IPS-15b (cell line): ENCODE measurements around the gene ZNF627.
"Not testable (repeated sequence)": the region's sequence is repeated elsewhere in the genome, so short reads cannot be mapped to it uniquely, and the experiment has no call there.

Source experiments
- H3K27me3 ChIP-seq: one replicate; pipeline ENCODE4 v1.6.1; 2013; ENCODE audit warnings: low read length; ENCODE audit not compliant: control insufficient read depth, insufficient read depth
- H3K36me3 ChIP-seq: one replicate; pipeline ENCODE4 v1.6.1; 2013; ENCODE audit warnings: low read length; ENCODE audit not compliant: control insufficient read depth, insufficient read depth
- H3K4me1 ChIP-seq: one replicate; pipeline ENCODE4 v1.6.1; 2013; ENCODE audit warnings: mild to moderate bottlenecking, low read length; ENCODE audit not compliant: control insufficient read depth, insufficient read depth
- H3K4me3 ChIP-seq: one replicate; pipeline ENCODE4 v1.5.1; 2013; ENCODE audit warnings: low read depth, low read length
- H3K9ac ChIP-seq: one replicate; pipeline ENCODE4 v1.6.1; 2013; ENCODE audit warnings: low read depth, mild to moderate bottlenecking, low read length
- H3K9me3 ChIP-seq: one replicate; pipeline ENCODE4 v1.6.1; 2013; ENCODE audit warnings: mild to moderate bottlenecking, low read length; ENCODE audit not compliant: control insufficient read depth, insufficient read depth

ZNF627 gene

DNA sequence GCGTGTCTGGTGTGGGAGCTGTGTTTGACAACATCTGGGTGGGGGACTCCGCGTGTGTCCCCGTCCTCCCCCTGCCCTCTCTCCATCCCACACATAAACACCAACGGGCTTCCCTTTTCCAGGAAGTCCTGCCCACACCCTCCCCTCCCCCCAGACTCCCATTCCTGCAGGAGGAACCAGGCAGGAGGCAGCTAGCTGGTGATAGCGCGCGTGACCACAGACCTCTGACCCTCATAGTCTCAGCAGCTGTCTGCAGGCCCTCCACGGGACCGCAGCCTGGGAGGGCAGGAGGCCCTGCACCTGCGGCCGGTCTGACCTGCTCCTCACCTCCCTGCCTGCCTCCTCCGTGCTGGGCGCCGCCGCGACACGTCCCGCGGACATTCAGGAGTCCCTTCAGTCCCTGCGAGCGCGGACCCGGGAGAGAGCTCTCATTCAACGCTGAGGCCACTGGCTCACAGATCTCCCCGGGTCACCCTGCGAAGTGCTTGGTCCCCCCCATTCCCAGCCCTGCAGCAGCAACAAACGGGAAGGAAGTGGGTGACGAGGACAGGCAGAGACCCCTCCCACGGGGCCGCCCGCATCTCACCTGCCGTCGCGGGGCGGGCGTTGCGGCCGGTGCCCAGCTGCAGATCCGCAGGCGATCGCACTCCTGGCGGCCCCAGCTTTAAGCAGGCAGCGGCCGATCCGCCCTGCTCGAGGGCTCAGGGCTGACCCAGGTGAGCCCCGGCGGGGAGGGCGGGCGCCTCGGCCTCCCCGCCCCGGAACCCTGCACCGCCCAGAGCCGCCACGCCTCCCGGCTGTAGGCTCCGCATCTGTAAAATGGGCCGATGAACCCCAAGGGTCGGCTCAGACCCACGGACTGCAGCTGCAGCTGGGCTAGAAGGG, 18.8 kb upstream of the ZNF627 start:
- Histone ChIP-seq H3K27me3 (no peaks in the 10 kb centered on the region), H3K9me3 (no peaks in the 10 kb centered on the region), H3K4me3 (peak overlapping the region; percentile 74), H3K9ac (peak overlapping the region; percentile 65), H3K36me3 (no peaks in the 10 kb centered on the region), H3K4me1 (peaks cover 4% of the 10 kb centered on the region)

DNA sequence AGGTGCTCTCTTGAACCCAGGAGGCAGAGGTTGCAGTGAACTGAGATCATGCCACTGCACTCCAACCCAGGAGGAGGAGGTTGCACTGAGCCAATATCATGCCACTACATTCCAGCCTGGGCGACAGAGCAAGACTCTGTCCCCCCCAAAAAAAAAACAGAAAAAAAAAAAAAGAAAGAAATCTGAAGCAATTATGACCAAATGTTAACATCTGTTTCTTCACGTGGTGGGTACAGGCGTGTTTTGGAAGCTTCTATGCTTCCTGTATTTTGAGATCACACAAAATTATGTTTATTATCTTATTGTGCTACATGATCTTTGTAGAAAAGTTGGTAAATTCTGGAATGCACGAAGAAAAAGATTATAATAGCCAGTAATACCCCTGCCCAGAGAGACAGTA, 17.2 kb upstream of the ZNF627 start:
- Histone ChIP-seq H3K36me3 (no peaks in the 10 kb centered on the region), H3K4me3 (no peak overlapping the region), H3K4me1 (peaks cover 4% of the 10 kb centered on the region), H3K9ac (no peak overlapping the region), H3K9me3 (no peaks in the 10 kb centered on the region), H3K27me3 (no peaks in the 10 kb centered on the region)

- no peak overlapping the region for H3K4me3 ChIP-seq
- no peak overlapping the region for H3K9ac ChIP-seq
- no peaks in the 10 kb centered on the region for H3K27me3 ChIP-seq
- H3K4me1 ChIP-seq = peaks cover 4% of the 10 kb centered on the region
- H3K36me3 ChIP-seq = no peaks in the 10 kb centered on the region
- no peaks in the 10 kb centered on the region for H3K9me3 ChIP-seq
Measured at GRCh38 chr19:11581740-11582139, 15.5 kb upstream of the ZNF627 start.

DNA sequence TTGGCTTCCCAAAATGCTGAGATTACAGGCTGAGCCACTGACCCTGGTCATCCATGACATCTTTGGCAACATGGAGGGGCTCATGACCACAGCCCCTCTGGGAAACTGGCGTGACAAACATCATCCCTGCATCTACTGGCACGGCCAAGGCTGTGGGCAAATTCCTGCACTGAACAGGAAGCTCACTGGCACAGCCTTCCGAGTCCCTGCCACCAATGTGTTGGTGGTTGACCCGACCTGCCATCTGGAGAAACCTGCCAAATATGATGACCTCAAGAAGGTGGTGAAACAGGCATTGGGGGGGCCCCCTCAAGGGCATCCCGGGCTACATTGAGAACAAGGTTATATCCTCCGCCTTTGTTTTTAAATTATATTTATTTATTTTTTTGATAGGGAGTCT, 11.0 kb upstream of the ZNF627 start:
- H3K36me3 ChIP-seq = no peaks in the 10 kb centered on the region
- no peak overlapping the region for H3K9ac ChIP-seq
- H3K4me1 ChIP-seq = peaks cover 2% of the 10 kb centered on the region
- no peaks in the 10 kb centered on the region for H3K27me3 ChIP-seq
- no peak overlapping the region for H3K4me3 ChIP-seq
- H3K9me3 ChIP-seq = no peaks in the 10 kb centered on the region

DNA sequence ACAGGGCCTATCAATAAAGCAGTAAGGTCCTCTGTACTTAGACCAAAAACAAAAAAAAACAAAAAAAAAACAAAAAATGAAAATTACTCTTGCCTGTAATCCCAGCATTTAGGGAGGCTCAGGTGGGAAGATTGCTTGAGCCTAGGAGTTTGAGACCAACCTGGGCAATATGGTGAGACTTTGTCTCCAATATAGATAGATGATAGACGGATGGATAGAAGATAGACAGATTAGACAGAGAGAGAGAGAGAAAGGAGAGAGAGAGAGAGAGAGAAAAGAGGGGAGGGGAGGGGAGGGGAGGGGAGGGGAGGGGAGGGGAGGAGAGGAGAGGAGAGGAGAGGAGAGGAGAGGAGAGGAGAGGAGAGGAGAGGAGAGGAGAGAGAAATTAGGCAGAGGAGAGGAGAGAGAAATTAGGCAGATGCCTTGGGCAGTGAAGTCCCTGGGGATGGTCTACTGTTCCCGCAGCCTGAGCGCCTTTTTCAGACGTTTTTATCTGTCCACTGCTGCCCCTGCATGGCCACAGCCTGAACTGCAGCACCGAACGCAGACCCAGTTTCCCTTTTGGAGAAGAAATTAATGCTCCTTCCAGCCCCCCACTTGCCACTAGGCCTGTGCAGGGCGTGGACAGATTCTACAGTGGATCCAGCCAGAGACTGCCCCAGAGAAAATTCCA, 9.8 kb upstream of the ZNF627 start:
- Histone ChIP-seq H3K36me3 (no peaks in the 10 kb centered on the region), H3K4me1 (peaks cover 2% of the 10 kb centered on the region), H3K9me3 (no peaks in the 10 kb centered on the region), H3K27me3 (no peaks in the 10 kb centered on the region), H3K9ac (no peak overlapping the region), H3K4me3 (no peak overlapping the region)

DNA sequence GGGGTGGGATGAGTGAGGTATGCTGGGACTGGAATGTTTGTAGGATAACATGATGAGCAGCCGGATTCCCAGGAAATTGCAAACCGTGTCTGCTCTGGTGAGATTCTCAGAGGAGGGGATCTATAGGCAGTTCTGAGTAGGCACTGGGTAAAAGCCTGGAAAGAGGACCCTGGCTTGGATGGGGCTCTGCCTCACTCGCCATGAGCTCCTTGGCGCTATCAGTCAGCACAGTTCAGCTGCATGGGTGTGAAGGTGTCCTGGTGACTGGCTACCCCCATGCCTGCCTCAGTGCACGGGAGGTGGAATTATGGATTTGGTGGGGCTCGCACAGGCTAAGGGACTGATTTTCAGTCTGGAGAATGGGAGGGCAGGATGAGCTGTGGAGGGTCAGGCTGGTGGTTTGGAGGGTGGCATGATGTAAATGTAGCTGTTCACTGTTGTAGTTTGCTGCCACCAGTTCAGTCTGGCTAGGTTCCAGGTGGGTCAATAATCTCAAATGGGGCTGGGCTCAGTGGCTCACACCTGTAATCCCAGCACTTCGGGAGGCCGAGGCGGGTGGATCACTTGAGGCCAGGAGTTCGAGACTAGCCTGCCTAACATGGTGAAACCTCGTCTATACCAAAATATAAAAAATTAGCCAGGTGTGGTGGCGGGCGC, 9.2 kb upstream of the ZNF627 start:
- Histone ChIP-seq H3K9ac (no peak overlapping the region), H3K4me3 (no peak overlapping the region), H3K36me3 (no peaks in the 10 kb centered on the region), H3K27me3 (no peaks in the 10 kb centered on the region), H3K9me3 (no peaks in the 10 kb centered on the region), H3K4me1 (peaks cover 2% of the 10 kb centered on the region)

GRCh38 chr19:11594084-11594483, 3.2 kb upstream of the ZNF627 start:
- Histone ChIP-seq H3K27me3 (no peaks in the 10 kb centered on the region), H3K9me3 (no peaks in the 10 kb centered on the region), H3K9ac (no peak overlapping the region), H3K36me3 (peaks cover under 1% of the 10 kb centered on the region), H3K4me3 (no peak overlapping the region), H3K4me1 (no peaks in the 10 kb centered on the region)

DNA sequence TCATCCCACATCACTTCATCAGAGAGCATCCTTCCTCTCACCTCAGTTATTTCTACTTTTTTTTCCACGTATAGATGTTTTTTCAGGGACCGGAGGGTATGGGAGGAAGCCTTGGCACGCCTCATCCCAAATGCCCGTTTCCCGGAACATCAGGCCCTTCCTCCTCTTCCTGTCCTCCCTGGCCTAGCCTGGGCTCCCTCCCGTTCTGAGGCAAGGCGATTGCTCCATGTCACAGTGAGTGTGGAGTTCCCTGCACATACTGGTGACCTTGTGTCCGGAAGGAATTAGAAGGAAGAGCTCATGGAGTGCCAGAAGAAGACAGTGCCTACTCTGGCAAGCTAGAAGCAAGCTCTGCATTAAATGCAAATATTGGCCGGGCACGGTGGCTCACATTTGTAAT, 1.1 kb upstream of the ZNF627 start:
- peaks cover 5% of the 10 kb centered on the region for H3K4me1 ChIP-seq
- no peaks in the 10 kb centered on the region for H3K27me3 ChIP-seq
- H3K9ac ChIP-seq = no peak overlapping the region
- peaks cover 6% of the 10 kb centered on the region for H3K36me3 ChIP-seq
- H3K9me3 ChIP-seq = no peaks in the 10 kb centered on the region
- H3K4me3 ChIP-seq = no peak overlapping the region

DNA sequence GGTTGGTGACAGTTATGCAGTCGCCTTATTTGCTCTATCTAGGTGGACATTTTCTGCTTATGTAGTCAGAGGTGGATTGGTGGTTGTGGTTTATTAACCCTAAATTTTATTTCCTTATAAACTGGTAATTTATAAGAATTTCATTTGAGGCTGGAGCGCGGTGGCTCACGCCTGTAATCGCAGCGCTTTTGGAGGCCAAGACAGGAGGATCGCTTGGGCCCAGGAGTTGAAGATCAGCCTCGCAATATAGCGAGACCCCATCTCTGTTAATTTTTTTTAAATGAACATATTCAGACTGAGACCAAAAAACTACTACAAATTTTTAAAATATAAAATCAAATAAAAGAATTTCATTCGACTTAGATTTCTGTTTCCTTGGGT, 810 bp downstream of the ZNF627 start:
- no peaks in the 10 kb centered on the region for H3K9me3 ChIP-seq
- peaks cover 6% of the 10 kb centered on the region for H3K36me3 ChIP-seq
- peaks cover 5% of the 10 kb centered on the region for H3K4me1 ChIP-seq
- no peaks in the 10 kb centered on the region for H3K27me3 ChIP-seq
- peak overlapping the region; percentile 93 for H3K4me3 ChIP-seq
- H3K9ac ChIP-seq = peak overlapping the region; percentile 91

DNA sequence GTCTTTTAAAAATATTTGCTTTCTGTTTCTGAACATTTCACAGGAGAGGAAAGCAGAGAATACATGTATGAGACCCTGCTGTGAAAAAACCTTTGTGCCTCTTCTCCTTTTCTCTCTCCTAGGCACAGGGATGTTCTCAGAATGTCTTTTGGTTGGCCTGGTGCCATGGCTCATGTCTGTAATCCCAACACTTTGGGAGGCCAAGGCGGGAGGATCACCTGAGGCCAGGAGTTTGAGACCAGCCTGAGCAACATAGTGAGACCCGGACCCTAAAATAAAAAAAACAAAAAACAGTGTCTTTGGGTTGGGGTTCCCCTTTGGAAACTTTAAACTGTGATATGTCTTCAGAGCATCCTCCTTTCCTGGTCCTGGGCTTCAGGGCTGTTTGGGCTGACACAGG, 1.5 kb downstream of the ZNF627 start:
- Histone ChIP-seq H3K9ac (peak overlapping the region; percentile 6), H3K4me3 (no peak overlapping the region), H3K36me3 (peaks cover 6% of the 10 kb centered on the region), H3K27me3 (no peaks in the 10 kb centered on the region), H3K9me3 (no peaks in the 10 kb centered on the region), H3K4me1 (peaks cover 5% of the 10 kb centered on the region)

DNA sequence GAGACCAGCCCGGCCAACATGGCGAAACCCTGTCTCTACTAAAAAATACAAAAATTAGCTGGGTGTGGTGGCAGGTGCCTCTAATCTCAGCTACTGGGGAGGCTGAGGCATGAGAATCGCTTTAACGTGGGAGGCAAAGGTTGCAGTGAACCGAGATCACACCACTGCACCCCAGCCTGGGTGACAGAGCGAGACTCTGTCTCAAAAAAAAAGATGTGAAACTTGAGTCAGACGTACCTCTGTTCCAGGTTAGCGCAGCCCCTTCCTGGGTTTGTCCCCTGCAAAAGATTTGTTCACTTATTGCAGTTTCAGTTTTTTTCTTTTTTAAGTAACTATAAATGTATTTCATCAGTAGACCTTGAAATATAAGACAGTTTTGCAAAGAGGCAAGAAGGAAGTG, 2.4 kb downstream of the ZNF627 start:
- peaks cover 11% of the 10 kb centered on the region for H3K36me3 ChIP-seq
- H3K9me3 ChIP-seq, H3K4me3 ChIP-seq, H3K4me1 ChIP-seq, H3K27me3 ChIP-seq, H3K9ac ChIP-seq: not testable (repeated sequence)

DNA sequence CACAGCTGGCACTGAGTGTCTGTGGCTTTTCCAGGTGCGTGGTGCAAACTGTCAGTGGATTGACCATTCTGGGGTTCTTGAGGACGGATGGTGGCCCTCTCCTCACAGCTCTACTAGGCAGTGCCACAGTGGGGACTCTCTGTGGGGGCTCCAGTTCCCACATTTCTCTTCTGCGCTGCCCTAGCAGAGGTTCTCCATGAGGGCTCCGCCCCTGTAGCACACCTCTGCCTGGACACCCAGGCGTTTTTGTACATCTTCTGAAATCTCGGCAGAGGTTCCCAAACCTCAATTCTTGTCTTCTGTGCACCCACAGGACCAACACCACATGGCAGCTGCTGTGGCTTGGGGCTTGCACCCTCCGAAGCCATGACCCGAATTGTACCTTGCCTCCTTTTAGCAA, 9.2 kb downstream of the ZNF627 start:
- peaks cover 18% of the 10 kb centered on the region for H3K36me3 ChIP-seq
- H3K9me3 ChIP-seq = no peaks in the 10 kb centered on the region
- no peaks in the 10 kb centered on the region for H3K27me3 ChIP-seq
- H3K4me1 ChIP-seq = no peaks in the 10 kb centered on the region
- no peak overlapping the region for H3K4me3 ChIP-seq
- H3K9ac ChIP-seq = no peak overlapping the region
